GM18498 (cell line): ENCODE results near the gene KRT23.

Experiments used
- ATAC-seq: cut with Tn5 transposase; IDR thresholded peaks from one replicate; pipeline ENCODE4 v1.9.1; 2021; ENCODE audit warnings: mild to moderate bottlenecking, moderate library complexity; ENCODE audit not compliant: unreplicated experiment

KRT23 gene

GRCh38 chr17:40873801-40874200, 63.6 kb downstream of the KRT23 start:
- no peak for ATAC-seq

GRCh38 chr17:40873255-40873654, 64.2 kb downstream of the KRT23 start:
- ATAC-seq = no peak
